ENCODE results near the gene LMF1. TPM values are rescaled to one million over a fixed set of nuclear protein-coding genes. Genes with fewer than 3 reads are reported as not detected.

Gene LMF1
- polyA plus RNA-seq, 1 donor from 2014 or later = 16.2 TPM

DNA sequence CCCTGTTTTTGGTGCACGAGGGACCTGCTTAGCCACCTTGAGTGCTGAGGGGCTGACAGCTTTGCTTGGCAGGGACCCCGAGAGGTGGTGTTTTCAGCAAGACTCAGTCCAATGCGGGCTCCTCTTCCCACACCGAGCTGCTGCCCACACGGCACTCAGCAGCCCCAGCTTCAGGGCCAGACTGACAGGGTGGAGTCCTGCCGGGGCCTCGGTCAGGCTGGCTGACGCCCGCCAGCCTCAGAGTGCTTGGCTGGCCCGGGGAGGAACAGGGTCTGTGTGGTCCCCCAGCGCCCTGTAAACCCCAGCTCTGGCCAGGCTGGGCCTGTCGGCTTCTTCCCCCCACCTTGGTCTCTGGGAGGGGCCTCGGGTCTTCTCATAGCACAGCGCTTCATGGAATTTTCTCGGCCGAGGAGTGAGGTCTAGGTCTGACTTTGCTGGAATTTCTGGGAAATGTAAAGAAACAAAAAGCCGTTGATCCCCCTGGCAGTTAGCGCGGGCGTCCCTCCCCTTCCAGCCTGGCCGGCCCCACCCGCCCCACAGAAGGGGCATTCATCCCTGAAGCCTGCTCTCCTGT lies 13.4 kb upstream of the LMF1 start:
- TF ChIP-seq, protein P1, sequence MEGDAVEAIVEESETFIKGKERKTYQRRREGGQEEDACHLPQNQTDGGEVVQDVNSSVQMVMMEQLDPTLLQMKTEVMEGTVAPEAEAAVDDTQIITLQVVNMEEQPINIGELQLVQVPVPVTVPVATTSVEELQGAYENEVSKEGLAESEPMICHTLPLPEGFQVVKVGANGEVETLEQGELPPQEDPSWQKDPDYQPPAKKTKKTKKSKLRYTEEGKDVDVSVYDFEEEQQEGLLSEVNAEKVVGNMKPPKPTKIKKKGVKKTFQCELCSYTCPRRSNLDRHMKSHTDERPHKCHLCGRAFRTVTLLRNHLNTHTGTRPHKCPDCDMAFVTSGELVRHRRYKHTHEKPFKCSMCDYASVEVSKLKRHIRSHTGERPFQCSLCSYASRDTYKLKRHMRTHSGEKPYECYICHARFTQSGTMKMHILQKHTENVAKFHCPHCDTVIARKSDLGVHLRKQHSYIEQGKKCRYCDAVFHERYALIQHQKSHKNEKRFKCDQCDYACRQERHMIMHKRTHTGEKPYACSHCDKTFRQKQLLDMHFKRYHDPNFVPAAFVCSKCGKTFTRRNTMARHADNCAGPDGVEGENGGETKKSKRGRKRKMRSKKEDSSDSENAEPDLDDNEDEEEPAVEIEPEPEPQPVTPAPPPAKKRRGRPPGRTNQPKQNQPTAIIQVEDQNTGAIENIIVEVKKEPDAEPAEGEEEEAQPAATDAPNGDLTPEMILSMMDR (IDR thresholded peaks at IDR 0.05; ENCODE audit: poor library complexity, severe bottlenecking) = no peak
- TF ChIP-seq SMC3 (conservative IDR thresholded peaks at IDR 0.05; ENCODE audit: poor library complexity) (no peak), EP300 (conservative IDR thresholded peaks at IDR 0.05; ENCODE audit: poor library complexity, severe bottlenecking) (no peak), MXI1 (conservative IDR thresholded peaks at IDR 0.05; ENCODE audit: poor library complexity, severe bottlenecking) (no peak), RAD21 (conservative IDR thresholded peaks at IDR 0.05) (no peak), TAF1 (IDR thresholded peaks at IDR 0.05; ENCODE audit: low read depth) (no peak), POLR2AphosphoS5 (IDR thresholded peaks at IDR 0.05) (no peak), EZH2 (IDR thresholded peaks at IDR 0.05; ENCODE audit: borderline replicate concordance, insufficient read depth, low read length, poor library complexity, severe bottlenecking) (no peak)
- TF ChIP-seq, protein P2, sequence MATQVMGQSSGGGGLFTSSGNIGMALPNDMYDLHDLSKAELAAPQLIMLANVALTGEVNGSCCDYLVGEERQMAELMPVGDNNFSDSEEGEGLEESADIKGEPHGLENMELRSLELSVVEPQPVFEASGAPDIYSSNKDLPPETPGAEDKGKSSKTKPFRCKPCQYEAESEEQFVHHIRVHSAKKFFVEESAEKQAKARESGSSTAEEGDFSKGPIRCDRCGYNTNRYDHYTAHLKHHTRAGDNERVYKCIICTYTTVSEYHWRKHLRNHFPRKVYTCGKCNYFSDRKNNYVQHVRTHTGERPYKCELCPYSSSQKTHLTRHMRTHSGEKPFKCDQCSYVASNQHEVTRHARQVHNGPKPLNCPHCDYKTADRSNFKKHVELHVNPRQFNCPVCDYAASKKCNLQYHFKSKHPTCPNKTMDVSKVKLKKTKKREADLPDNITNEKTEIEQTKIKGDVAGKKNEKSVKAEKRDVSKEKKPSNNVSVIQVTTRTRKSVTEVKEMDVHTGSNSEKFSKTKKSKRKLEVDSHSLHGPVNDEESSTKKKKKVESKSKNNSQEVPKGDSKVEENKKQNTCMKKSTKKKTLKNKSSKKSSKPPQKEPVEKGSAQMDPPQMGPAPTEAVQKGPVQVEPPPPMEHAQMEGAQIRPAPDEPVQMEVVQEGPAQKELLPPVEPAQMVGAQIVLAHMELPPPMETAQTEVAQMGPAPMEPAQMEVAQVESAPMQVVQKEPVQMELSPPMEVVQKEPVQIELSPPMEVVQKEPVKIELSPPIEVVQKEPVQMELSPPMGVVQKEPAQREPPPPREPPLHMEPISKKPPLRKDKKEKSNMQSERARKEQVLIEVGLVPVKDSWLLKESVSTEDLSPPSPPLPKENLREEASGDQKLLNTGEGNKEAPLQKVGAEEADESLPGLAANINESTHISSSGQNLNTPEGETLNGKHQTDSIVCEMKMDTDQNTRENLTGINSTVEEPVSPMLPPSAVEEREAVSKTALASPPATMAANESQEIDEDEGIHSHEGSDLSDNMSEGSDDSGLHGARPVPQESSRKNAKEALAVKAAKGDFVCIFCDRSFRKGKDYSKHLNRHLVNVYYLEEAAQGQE (IDR thresholded peaks at IDR 0.05; ENCODE audit: borderline replicate concordance) = no peak
- H4K20me1 ChIP-seq (ENCODE audit: insufficient read depth) = no peaks in the 10 kb centered on the region
- peaks cover 29% of the 10 kb centered on the region for H3K27me3 ChIP-seq (ENCODE audit: insufficient read depth, low read depth, low read length)
- no peaks in the 10 kb centered on the region for H3K36me3 ChIP-seq (ENCODE audit: insufficient read depth, low read length)
- no peaks in the 10 kb centered on the region for H3K79me2 ChIP-seq (replicated peaks; ENCODE audit: insufficient read depth, low read length)
- H2AFZ ChIP-seq (ENCODE audit: low read depth, low read length) = no peak overlapping the region
- no peak overlapping the region for H3K4me2 ChIP-seq (ENCODE audit: low read length)
- H3F3A ChIP-seq (ENCODE audit: insufficient read depth, low read length, poor library complexity, severe bottlenecking) = no peaks in the 10 kb centered on the region
- H3K9me3 ChIP-seq (ENCODE audit: low read length) = no peaks in the 10 kb centered on the region
- no peaks in the 10 kb centered on the region for H3K9me2 ChIP-seq (ENCODE audit: insufficient read depth, low read length)
- no peak overlapping the region for H3K9ac ChIP-seq (ENCODE audit: low read length)
- no peak overlapping the region for H3K27ac ChIP-seq (ENCODE audit: low read length)
- H3K4me3 ChIP-seq (ENCODE audit: low read length) = no peak overlapping the region

DNA sequence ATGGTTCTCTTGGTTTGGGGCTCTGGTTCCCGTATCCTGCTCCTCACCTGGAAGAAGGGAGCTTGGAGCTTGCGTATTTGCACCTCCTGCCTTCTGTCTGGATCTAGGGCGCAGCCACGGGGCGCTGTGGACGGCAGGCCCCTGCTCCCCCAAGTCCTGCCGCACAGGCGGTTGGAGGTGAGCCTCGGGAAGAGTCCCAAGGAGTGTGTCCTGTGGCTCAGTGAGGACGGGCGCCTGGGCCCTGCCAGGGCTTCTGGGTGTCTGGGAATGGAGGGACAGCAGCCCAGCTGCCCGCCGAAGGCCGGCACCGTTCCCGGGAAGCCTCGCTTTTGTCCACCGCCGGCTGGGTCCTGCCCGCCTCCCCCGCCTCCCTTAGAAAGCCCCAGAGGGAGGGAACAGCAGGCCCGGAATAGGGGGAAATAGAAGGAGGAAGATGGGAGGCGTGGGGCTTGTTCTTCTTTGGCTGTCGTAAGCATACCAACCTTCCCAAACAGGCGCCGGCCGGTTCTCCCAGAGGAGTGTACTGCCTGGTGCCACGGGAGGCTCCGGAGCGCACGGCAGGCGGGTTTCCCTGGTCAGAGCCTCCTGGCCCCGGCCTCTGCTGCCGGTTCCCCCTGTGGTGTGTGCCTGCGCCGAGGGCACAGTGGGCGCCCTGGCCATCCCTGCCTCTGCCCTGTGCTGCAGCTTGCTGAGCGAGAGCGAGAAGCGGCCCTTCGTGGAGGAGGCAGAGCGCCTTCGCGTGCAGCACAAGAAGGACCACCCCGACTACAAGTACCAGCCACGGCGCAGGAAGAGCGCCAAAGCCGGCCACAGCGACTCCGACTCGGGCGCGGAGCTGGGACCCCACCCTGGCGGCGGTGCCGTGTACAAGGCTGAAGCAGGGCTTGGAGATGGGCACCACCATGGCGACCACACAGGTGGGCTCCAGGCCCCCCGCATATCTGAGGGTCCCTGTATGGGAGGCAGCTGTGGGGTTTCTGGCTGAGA lies 12.6 kb upstream of the LMF1 start:
- Histone ChIP-seq H3K36me3 (ENCODE audit: insufficient read depth, low read length) (no peaks in the 10 kb centered on the region), H3K9ac (ENCODE audit: low read length) (no peak overlapping the region), H3K27ac (ENCODE audit: low read length) (no peak overlapping the region), H3K4me2 (ENCODE audit: low read length) (no peak overlapping the region), H3K4me3 (ENCODE audit: low read length) (peak overlapping the region; percentile 66), H3K79me2 (replicated peaks; ENCODE audit: insufficient read depth, low read length) (no peaks in the 10 kb centered on the region), H3K27me3 (ENCODE audit: insufficient read depth, low read depth, low read length) (peaks cover 29% of the 10 kb centered on the region), H4K20me1 (ENCODE audit: insufficient read depth) (no peaks in the 10 kb centered on the region), H3K9me2 (ENCODE audit: insufficient read depth, low read length) (no peaks in the 10 kb centered on the region), H3K9me3 (ENCODE audit: low read length) (no peaks in the 10 kb centered on the region), H3F3A (ENCODE audit: insufficient read depth, low read length, poor library complexity, severe bottlenecking) (no peaks in the 10 kb centered on the region), H2AFZ (ENCODE audit: low read depth, low read length) (no peak overlapping the region)
- no peak for TF ChIP-seq EP300 (conservative IDR thresholded peaks at IDR 0.05; ENCODE audit: poor library complexity, severe bottlenecking)
- no peak for TF ChIP-seq POLR2AphosphoS5 (IDR thresholded peaks at IDR 0.05)
- TF ChIP-seq, protein P1 (IDR thresholded peaks at IDR 0.05; ENCODE audit: poor library complexity, severe bottlenecking) = no peak
- TF ChIP-seq, protein P2 (IDR thresholded peaks at IDR 0.05; ENCODE audit: borderline replicate concordance) = no peak
- no peak for TF ChIP-seq MXI1 (conservative IDR thresholded peaks at IDR 0.05; ENCODE audit: poor library complexity, severe bottlenecking)
- no peak for TF ChIP-seq SMC3 (conservative IDR thresholded peaks at IDR 0.05; ENCODE audit: poor library complexity)
- no peak for TF ChIP-seq EZH2 (IDR thresholded peaks at IDR 0.05; ENCODE audit: borderline replicate concordance, insufficient read depth, low read length, poor library complexity, severe bottlenecking)
- TF ChIP-seq RAD21 (conservative IDR thresholded peaks at IDR 0.05) = no peak
- no peak for TF ChIP-seq TAF1 (IDR thresholded peaks at IDR 0.05; ENCODE audit: low read depth)

All from neural cell (in vitro differentiated cells).